ENCODE data around the gene NPHP4. TPM values are rescaled to one million over a fixed set of nuclear protein-coding genes. Genes with fewer than 3 reads are reported as not detected.
A peak's percentile ranks its signal among the peaks of the same experiment; 100 is the strongest.

NPHP4 gene
- total and polyA plus RNA-seq, 10 of the 15 experiments (the other 5 are each of a cell fraction or from before 2014, with no cell fraction given): 0.16 to 10.5 (median 3.1) TPM

DNA sequence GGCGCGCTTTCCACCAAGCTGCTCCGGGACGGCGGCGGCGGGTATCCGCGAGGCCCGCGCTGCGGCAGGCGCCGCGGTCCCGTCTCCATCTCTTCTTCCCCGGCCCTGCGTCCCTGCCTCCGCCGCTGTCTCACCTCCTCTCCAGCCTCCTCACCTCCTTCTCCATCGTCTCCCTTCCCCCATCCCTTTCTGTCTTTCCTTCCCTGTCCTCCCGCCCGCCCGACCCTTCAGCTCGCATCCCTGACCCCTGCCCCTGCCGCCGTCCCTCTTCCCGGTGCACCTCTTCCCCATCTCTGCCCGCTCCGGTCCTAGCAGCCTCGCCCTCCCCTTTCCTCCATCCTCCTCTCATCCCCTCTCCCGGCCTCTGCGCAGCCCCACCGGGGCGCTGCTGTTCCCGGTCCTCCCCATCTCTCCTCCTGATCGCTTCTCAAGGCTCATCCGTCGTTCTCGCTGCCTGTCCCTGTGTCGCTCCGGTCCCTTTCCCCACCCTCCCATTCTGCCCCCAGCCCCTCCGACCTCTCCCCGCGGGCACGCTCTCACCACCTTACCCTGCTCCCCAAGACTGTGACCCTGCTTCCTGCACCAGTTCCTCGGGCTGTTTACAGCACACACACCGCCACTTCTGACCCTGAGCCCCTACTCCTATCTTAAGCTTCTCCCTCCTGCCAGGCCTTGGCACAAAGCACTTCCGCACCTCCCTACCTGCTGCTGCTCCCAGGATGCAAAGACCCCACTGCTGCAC, 760 bp upstream of the NPHP4 start:
- no peak for FAIRE-seq
- Histone ChIP-seq H2AFZ (ENCODE audit: control insufficient read depth, low read depth, low read length) (peak overlapping the region; percentile 48), H3K27me3 (replicated peaks in 1 of 2; ENCODE audit: control insufficient read depth in 2 of 2, insufficient read depth in 2 of 2, low read length in 1 of 2) (no peaks in the 10 kb centered on the region), H3K36me3 (ENCODE audit: control insufficient read depth in 2 of 2, insufficient read depth in 2 of 2, low read length in 1 of 2) (peaks cover 3 to 4% of the 10 kb centered on the region in 2 experiments; a peak in 2 of 4 replicates), H3K27ac (ENCODE audit: control insufficient read depth, insufficient read depth) (peak overlapping the region; percentile 71), H3K9ac (ENCODE audit: control insufficient read depth, insufficient read depth, low read length) (peak overlapping the region; percentile 86), H4K20me1 (ENCODE audit: control insufficient read depth, insufficient read depth) (no peaks in the 10 kb centered on the region), H3K4me2 (ENCODE audit: control insufficient read depth, insufficient read depth) (peak overlapping the region; percentile 82), H3K79me2 (ENCODE audit: control insufficient read depth, insufficient read depth, low read length) (peaks cover 32% of the 10 kb centered on the region), H3K4me3 (peak overlapping the region; percentile 95), H3K9me3 (replicated peaks; ENCODE audit: control insufficient read depth, insufficient read depth, low read length) (no peaks in the 10 kb centered on the region), H3K4me1 (ENCODE audit: control insufficient read depth, insufficient read depth, low read length) (peaks cover 16% of the 10 kb centered on the region)
- no peak for DNase-seq (ENCODE audit: low read depth, low spot score)
- under 1% methylated on average over 30 of the region's 49 CpGs for WGBS (ENCODE audit: insufficient coverage, insufficient replicate concordance, low lambda C conversion rate, missing lambda C conversion rate)
- BruUV-seq (replicated peaks): no TSS peak
- ATAC-seq: peak; percentile 14
- ChIA-PET CTCF (interaction anchor here (0.6 to 3.1 kb wide), 9 partner anchors 17 to 453 kb away, joined by 3 to 15 read pairs (median 3); no protein-coding TSS in a partner anchor), RAD21 (ENCODE audit: unreplicated experiment) (interaction anchor here (1.0 to 2.0 kb wide), 5 partner anchors 33 to 252 kb away, joined by 5 to 13 read pairs (median 6); partner anchors contain the start of gene RPL22), POLR2A (interaction anchor here (1.2 to 4.7 kb wide), 2 partner anchors 33 to 38 kb away, joined by 7 to 38 read pairs; no protein-coding TSS in a partner anchor), SMC1A (ENCODE audit: uncharacterized antibody, unreplicated experiment) (interaction anchor here (0.6 to 1.5 kb wide), 5 partner anchors 10 to 35 kb away, joined by 3 to 8 read pairs (median 4); no protein-coding TSS in a partner anchor)
- in situ Hi-C loops (cut with MboI): no loop called here
- intact Hi-C loops (cut with micrococcal nuclease; ENCODE audit: unreplicated experiment): loop anchor here (1.0 kb wide), 1 partner anchor 33 kb away; no protein-coding TSS in a partner anchor
- TF ChIP-seq MYC (IDR thresholded peaks at IDR 0.05; ENCODE audit: insufficient read depth, insufficient read length, insufficient replicate concordance, low read length, severe bottlenecking) (no peak), TBL1XR1 (IDR thresholded peaks at IDR 0.05; ENCODE audit: low read depth, low read length) (no peak), CBX3 (IDR thresholded peaks at IDR 0.05; ENCODE audit: borderline replicate concordance, low read depth) (no peak), EP300 (IDR thresholded peaks at IDR 0.05; ENCODE audit: borderline replicate concordance in 1 of 2, control insufficient read depth in 1 of 2, low read depth in 2 of 2, low read length in 2 of 2) (no peak), KLF5 (IDR thresholded peaks at IDR 0.05; ENCODE audit: partially characterized antibody) (no peak), ZNF207 (IDR thresholded peaks at IDR 0.05; ENCODE audit: borderline replicate concordance) (no peak), HDAC2 (IDR thresholded peaks at IDR 0.05) (no peak), TCF3 (IDR thresholded peaks at IDR 0.05; ENCODE audit: borderline replicate concordance, insufficient read depth, low read depth, low read length) (no peak), RUNX3 (IDR thresholded peaks at IDR 0.05; ENCODE audit: low read length) (no peak), STAT1 (conservative IDR thresholded peaks at IDR 0.05) (no peak), SIX5 (IDR thresholded peaks at IDR 0.05; ENCODE audit: low read depth, low read length, severe bottlenecking) (no peak), LARP7 (IDR thresholded peaks at IDR 0.05) (0 out of 2 replicates have a peak, but pooled peaks have one; percentile 30), CHD1 (IDR thresholded peaks at IDR 0.05; ENCODE audit: low read depth, low read length) (no peak), MTA3 (IDR thresholded peaks at IDR 0.05; ENCODE audit: borderline replicate concordance, low read length) (no peak), RCOR1 (conservative IDR thresholded peaks at IDR 0.05; ENCODE audit: low read depth, low read length) (no peak), RAD21 (IDR thresholded peaks at IDR 0.05; ENCODE audit: insufficient read depth, low read depth, low read length) (no peak)
- TF ChIP-seq, protein P1, sequence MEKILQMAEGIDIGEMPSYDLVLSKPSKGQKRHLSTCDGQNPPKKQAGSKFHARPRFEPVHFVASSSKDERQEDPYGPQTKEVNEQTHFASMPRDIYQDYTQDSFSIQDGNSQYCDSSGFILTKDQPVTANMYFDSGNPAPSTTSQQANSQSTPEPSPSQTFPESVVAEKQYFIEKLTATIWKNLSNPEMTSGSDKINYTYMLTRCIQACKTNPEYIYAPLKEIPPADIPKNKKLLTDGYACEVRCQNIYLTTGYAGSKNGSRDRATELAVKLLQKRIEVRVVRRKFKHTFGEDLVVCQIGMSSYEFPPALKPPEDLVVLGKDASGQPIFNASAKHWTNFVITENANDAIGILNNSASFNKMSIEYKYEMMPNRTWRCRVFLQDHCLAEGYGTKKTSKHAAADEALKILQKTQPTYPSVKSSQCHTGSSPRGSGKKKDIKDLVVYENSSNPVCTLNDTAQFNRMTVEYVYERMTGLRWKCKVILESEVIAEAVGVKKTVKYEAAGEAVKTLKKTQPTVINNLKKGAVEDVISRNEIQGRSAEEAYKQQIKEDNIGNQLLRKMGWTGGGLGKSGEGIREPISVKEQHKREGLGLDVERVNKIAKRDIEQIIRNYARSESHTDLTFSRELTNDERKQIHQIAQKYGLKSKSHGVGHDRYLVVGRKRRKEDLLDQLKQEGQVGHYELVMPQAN (conservative IDR thresholded peaks at IDR 0.05): peak; percentile 14
- TF ChIP-seq, protein P2, sequence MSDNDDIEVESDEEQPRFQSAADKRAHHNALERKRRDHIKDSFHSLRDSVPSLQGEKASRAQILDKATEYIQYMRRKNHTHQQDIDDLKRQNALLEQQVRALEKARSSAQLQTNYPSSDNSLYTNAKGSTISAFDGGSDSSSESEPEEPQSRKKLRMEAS (IDR thresholded peaks at IDR 0.05; ENCODE audit: low read depth, low read length): no peak

All from GM12878 (cell line).